Measurements from ENCODE around the gene PEX11A. TPM values are rescaled to one million over a fixed set of nuclear protein-coding genes. Genes with fewer than 3 reads are reported as not detected.

PEX11A gene
- total RNA-seq, 1 donor from 2014 or later = 10.1 TPM

- Histone ChIP-seq H3K36me3 (peaks cover 23% of the 10 kb centered on the region), H3K27ac (no peak overlapping the region), H3K4me3 (no peak overlapping the region), H3K27me3 (ENCODE audit: low read depth) (no peaks in the 10 kb centered on the region), H3K9me3 (no peaks in the 10 kb centered on the region), H3K4me1 (no peaks in the 10 kb centered on the region)
- intact Hi-C loops (cut with DNase I) = no loop called here
- TF ChIP-seq CTCF (IDR thresholded peaks at IDR 0.05) = no peak
- DNase-seq (no peak), ATAC-seq (no peak)
Measured at GRCh38 chr15:89633585-89633984, 57.0 kb downstream of the PEX11A start.

- no peaks in the 10 kb centered on the region for H3K4me1 ChIP-seq
- no peaks in the 10 kb centered on the region for H3K9me3 ChIP-seq
- no peaks in the 10 kb centered on the region for H3K27me3 ChIP-seq (ENCODE audit: low read depth)
- intact Hi-C loops (cut with DNase I) = no loop called here
- no peak for ATAC-seq
- H3K36me3 ChIP-seq = peaks cover 28% of the 10 kb centered on the region
- H3K27ac ChIP-seq = no peak overlapping the region
- DNase-seq = no peak
- H3K4me3 ChIP-seq = no peak overlapping the region
- no peak for TF ChIP-seq CTCF (IDR thresholded peaks at IDR 0.05)
Measured at GRCh38 chr15:89632563-89633430, 57.8 kb downstream of the PEX11A start.

GRCh38 chr15:89631902-89632264, 58.7 kb downstream of the PEX11A start:
- ATAC-seq (peak in 1 of 2 donors; percentile 25), DNase-seq (no peak)
- Histone ChIP-seq H3K27ac (no peak overlapping the region), H3K36me3 (peaks cover 28% of the 10 kb centered on the region), H3K9me3 (no peaks in the 10 kb centered on the region), H3K27me3 (ENCODE audit: low read depth) (no peaks in the 10 kb centered on the region), H3K4me1 (no peaks in the 10 kb centered on the region), H3K4me3 (no peak overlapping the region)
- intact Hi-C loops (cut with DNase I) = no loop called here
- TF ChIP-seq CTCF (IDR thresholded peaks at IDR 0.05) = no peak

Other genes with a start within 250 kb of the PEX11A start
- gene RHCG, start 194.2 kb downstream of the PEX11A start, total RNA-seq = not detected
- 0.32 TPM for gene TICRR, start 115.3 kb downstream of the PEX11A start, total RNA-seq
- gene KIF7, start 35.3 kb downstream of the PEX11A start, total RNA-seq = 1.5 TPM
- gene PLIN1, start 11.4 kb downstream of the PEX11A start, total RNA-seq = 1.3 TPM
- 1.2 TPM for gene WDR93, start 57 bp upstream of the PEX11A start, total RNA-seq
- 0.53 TPM for gene MESP1, start 60.5 kb upstream of the PEX11A start, total RNA-seq
- gene MESP2, start 85.6 kb upstream of the PEX11A start, total RNA-seq = not detected
- gene ANPEP, start 124.1 kb upstream of the PEX11A start, total RNA-seq = 104 TPM
- gene AP3S2, start 203.2 kb upstream of the PEX11A start, total RNA-seq = 36.9 TPM
- gene ARPIN, start 222.2 kb upstream of the PEX11A start, total RNA-seq = 30.9 TPM

All from lower lobe of right lung (tissue), 2 donors.